Esophagus squamous epithelium (tissue), 5 donors: ENCODE measurements around the gene CHST8. TPM values are rescaled to one million over a fixed set of nuclear protein-coding genes. Genes with fewer than 3 reads are reported as not detected.

Source experiments
- DNase-seq: peaks from one replicate; lab custom pipeline; 2025; lab: John Stamatoyannopoulos, UW
- H3K27ac ChIP-seq, 4 donors: fragments of 200-600 bp; sonication (generic); one replicate each; pipeline ENCODE4 v1.5.1; 2016 to 2019; ENCODE audit warnings: mild to moderate bottlenecking in 1 of 4
- H3K27me3 ChIP-seq, 4 donors: fragments of 200-600 bp; sonication (generic); 1 replicate in 3 of 4; 2 replicates in 1 of 4; pipeline versions ENCODE4 v1.5.1 to v1.6.0; 2017 to 2021; ENCODE audit warnings: antibody characterized with exemption in 1 of 4
- H3K36me3 ChIP-seq, 3 donors: fragments of 200-600 bp; sonication (generic); one replicate each; pipeline ENCODE4 v1.5.1; 2016 to 2019
- H3K4me1 ChIP-seq, 3 donors: fragments of 200-600 bp; sonication (generic); one replicate each; pipeline ENCODE4 v1.5.1; 2017 to 2019
- H3K4me3 ChIP-seq, 4 donors: fragments of 200-600 bp; sonication (generic); 1 replicate in 3 of 4; 2 replicates in 1 of 4; pipeline ENCODE4 v1.5.1; 2016 to 2019; ENCODE audit warnings: mild to moderate bottlenecking in 2 of 4, moderate library complexity in 1 of 4
- H3K9me3 ChIP-seq, 3 donors: fragments of 200-600 bp; sonication (generic); one replicate each; pipeline ENCODE4 v1.5.1; 2016 to 2019
- CTCF ChIP-seq, 6 experiments: fragments of 450-650 bp in 4 of 6; fragments of 200-600 bp in 2 of 6; sonication (generic) in 2 of 6; IDR thresholded peaks; one replicate each; pipeline ENCODE4 v1.5.1; 2016 to 2019; ENCODE audit warnings: antibody characterized with exemption in 6 of 6, mild to moderate bottlenecking in 4 of 6, moderate library complexity in 4 of 6
- POLR2A ChIP-seq, 4 donors: fragments of 450-650 bp; IDR thresholded peaks; one replicate each; pipeline ENCODE4 v1.6.1; 2017; ENCODE audit warnings: antibody characterized with exemption in 4 of 4, mild to moderate bottlenecking in 4 of 4, moderate library complexity in 3 of 4
- WGBS, 2 donors: methylation state at CpG; one replicate each; pipeline ENCODE4 v1.1.5; 2018; 5-methylcytosine and 5-hydroxymethylcytosine counted together
- intact Hi-C: fragments of 100-400 bp; cut with DNase I; formaldehyde crosslinking; loops from one replicate; pipeline ENCODE4 v1.15.0; 2022
- total RNA-seq, 4 donors: library from RNA; depleted of rRNA; stranded (reverse); fragments of >200 nt; gene quantifications; one replicate each; pipeline ENCODE4 v1.1.0, GENCODE V29; 2016
- donor health status: DM: yes; HTN: yes; CAD: no.

The CHST8 gene
- total RNA-seq, 4 donors from 2014 or later = 0.38 TPM; not detected in 3

GRCh38 chr19:33647146-33647545, 25.4 kb downstream of the CHST8 start:
- no peak overlapping the region for H3K27ac ChIP-seq
- 77 to 78% methylated on average over 6 of the region's 6 CpGs for WGBS, 2 donors
- no peaks in the 10 kb centered on the region for H3K36me3 ChIP-seq
- no peak for DNase-seq
- TF ChIP-seq POLR2A (IDR thresholded peaks at IDR 0.05) (no peak), CTCF (IDR thresholded peaks at IDR 0.05) (no peak)
- no peaks in the 10 kb centered on the region for H3K4me1 ChIP-seq
- H3K4me3 ChIP-seq = no peak overlapping the region
- H3K27me3 ChIP-seq = peaks cover 0 to 4% (median 0%) of the 10 kb centered on the region in 4 donors
- intact Hi-C loops = no loop called here
- no peaks in the 10 kb centered on the region for H3K9me3 ChIP-seq

GRCh38 chr19:33649627-33650305, 28.0 kb downstream of the CHST8 start:
- H3K27me3 ChIP-seq = peaks cover 0 to 7% (median 0%) of the 10 kb centered on the region in 4 donors
- no peaks in the 10 kb centered on the region for H3K4me1 ChIP-seq
- DNase-seq = no peak
- intact Hi-C loops = no loop called here
- no peaks in the 10 kb centered on the region for H3K9me3 ChIP-seq
- H3K4me3 ChIP-seq = no peak overlapping the region
- no peak overlapping the region for H3K27ac ChIP-seq
- no peaks in the 10 kb centered on the region for H3K36me3 ChIP-seq
- WGBS, 2 donors = 51 to 56% methylated on average over 4 of the region's 4 CpGs
- TF ChIP-seq CTCF (IDR thresholded peaks at IDR 0.05) (no peak), POLR2A (IDR thresholded peaks at IDR 0.05) (no peak)

GRCh38 chr19:33653684-33654083, 31.9 kb downstream of the CHST8 start:
- Histone ChIP-seq H3K4me1 (no peaks in the 10 kb centered on the region), H3K27ac (no peak overlapping the region), H3K27me3 (peaks cover 0 to 19% (median 0%) of the 10 kb centered on the region in 4 donors), H3K9me3 (no peaks in the 10 kb centered on the region), H3K4me3 (no peak overlapping the region), H3K36me3 (no peaks in the 10 kb centered on the region)
- TF ChIP-seq CTCF (IDR thresholded peaks at IDR 0.05) = no peak
- WGBS, 2 donors = 79 to 90% methylated on average over 2 of the region's 2 CpGs
- no peak for DNase-seq
- intact Hi-C loops = no loop called here

GRCh38 chr19:33654840-33655508, 33.2 kb downstream of the CHST8 start:
- intact Hi-C loops = no loop called here
- H3K4me1 ChIP-seq = no peaks in the 10 kb centered on the region
- no peak overlapping the region for H3K4me3 ChIP-seq
- H3K27ac ChIP-seq = no peak overlapping the region
- no peak for TF ChIP-seq POLR2A (IDR thresholded peaks at IDR 0.05)
- no peaks in the 10 kb centered on the region for H3K9me3 ChIP-seq
- peaks cover 0 to 19% (median 0%) of the 10 kb centered on the region in 4 donors for H3K27me3 ChIP-seq
- 85 to 94% methylated on average over 6 of the region's 7 CpGs for WGBS, 2 donors
- no peaks in the 10 kb centered on the region for H3K36me3 ChIP-seq
- no peak for DNase-seq

GRCh38 chr19:33659835-33660234, 38.1 kb downstream of the CHST8 start:
- Histone ChIP-seq H3K27ac (no peak overlapping the region), H3K9me3 (no peaks in the 10 kb centered on the region), H3K27me3 (peaks cover 0 to 15% (median 0%) of the 10 kb centered on the region in 4 donors), H3K36me3 (no peaks in the 10 kb centered on the region), H3K4me3 (no peak overlapping the region), H3K4me1 (no peaks in the 10 kb centered on the region)
- intact Hi-C loops = no loop called here
- 80 to 88% methylated on average over 4 to 5 of the region's 5 CpGs for WGBS, 2 donors
- TF ChIP-seq POLR2A (IDR thresholded peaks at IDR 0.05) (no peak), CTCF (IDR thresholded peaks at IDR 0.05) (no peak)
- no peak for DNase-seq
